Measurements from ENCODE around the gene COL9A3.

Gene COL9A3

GRCh38 chr20:62791301-62792181 lies 25.3 kb upstream of the COL9A3 start:
- Histone ChIP-seq H3K9me3 (ENCODE audit: control insufficient read depth, low read length) (no peaks in the 10 kb centered on the region), H3K36me3 (ENCODE audit: control insufficient read depth, insufficient read depth, low read length) (no peaks in the 10 kb centered on the region), H3K27ac (ENCODE audit: low read depth, low read length, severe bottlenecking) (no peak overlapping the region), H3K4me3 (ENCODE audit: extremely low read depth, insufficient read depth, low read length, poor library complexity, severe bottlenecking) (no peak overlapping the region), H3K4me1 (ENCODE audit: control insufficient read depth, insufficient read depth, low read length, poor library complexity, severe bottlenecking) (peaks cover 17% of the 10 kb centered on the region)
- 27 to 35% methylated on average over 19 to 22 of the region's 23 CpGs for WGBS, 2 experiments (ENCODE audit: insufficient coverage in 2 of 2)

- H3K36me3 ChIP-seq (ENCODE audit: control insufficient read depth, insufficient read depth, low read length), result peaks cover 2% of the 10 kb centered on the region
- H3K4me1 ChIP-seq (ENCODE audit: control insufficient read depth, insufficient read depth, low read length, poor library complexity, severe bottlenecking), result peaks cover 22% of the 10 kb centered on the region
- no peak overlapping the region for H3K4me3 ChIP-seq (ENCODE audit: extremely low read depth, insufficient read depth, low read length, poor library complexity, severe bottlenecking)
- 85 to 89% methylated on average over 8 to 9 of the region's 9 CpGs for WGBS, 2 experiments (ENCODE audit: insufficient coverage in 2 of 2)
- H3K9me3 ChIP-seq (ENCODE audit: control insufficient read depth, low read length), result no peaks in the 10 kb centered on the region
- H3K27ac ChIP-seq (ENCODE audit: low read depth, low read length, severe bottlenecking), result peak overlapping the region; percentile 67
These were observed 24.5 kb upstream of the COL9A3 start for GRCh38 chr20:62792182-62792939.

- H3K27ac ChIP-seq (ENCODE audit: low read depth, low read length, severe bottlenecking), result no peak overlapping the region
- H3K9me3 ChIP-seq (ENCODE audit: control insufficient read depth, low read length), result no peaks in the 10 kb centered on the region
- H3K4me3 ChIP-seq (ENCODE audit: extremely low read depth, insufficient read depth, low read length, poor library complexity, severe bottlenecking), result no peak overlapping the region
- 87 to 90% methylated on average over 19 to 20 of the region's 22 CpGs for WGBS, 2 experiments (ENCODE audit: insufficient coverage in 2 of 2)
- H3K4me1 ChIP-seq (ENCODE audit: control insufficient read depth, insufficient read depth, low read length, poor library complexity, severe bottlenecking), result peaks cover 25% of the 10 kb centered on the region
- H3K36me3 ChIP-seq (ENCODE audit: control insufficient read depth, insufficient read depth, low read length), result peaks cover 10% of the 10 kb centered on the region
These were observed 23.7 kb upstream of the COL9A3 start for GRCh38 chr20:62792940-62793756.

DNA sequence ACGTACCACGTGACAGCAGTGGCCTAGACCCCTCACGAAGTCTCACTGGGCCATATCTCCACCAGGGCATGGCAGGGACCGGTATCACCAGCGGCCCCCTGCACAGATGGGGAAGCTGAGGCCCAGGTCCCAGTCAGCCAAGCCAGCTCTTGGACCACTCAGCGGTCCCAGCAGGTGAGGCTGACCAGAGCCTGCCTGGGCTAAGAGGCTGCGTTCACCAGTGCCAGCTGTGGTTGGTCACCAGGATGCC lies 23.2 kb upstream of the COL9A3 start:
- peaks cover 25% of the 10 kb centered on the region for H3K4me1 ChIP-seq (ENCODE audit: control insufficient read depth, insufficient read depth, low read length, poor library complexity, severe bottlenecking)
- H3K27ac ChIP-seq (ENCODE audit: low read depth, low read length, severe bottlenecking), result no peak overlapping the region
- no peaks in the 10 kb centered on the region for H3K9me3 ChIP-seq (ENCODE audit: control insufficient read depth, low read length)
- no peak overlapping the region for H3K4me3 ChIP-seq (ENCODE audit: extremely low read depth, insufficient read depth, low read length, poor library complexity, severe bottlenecking)
- H3K36me3 ChIP-seq (ENCODE audit: control insufficient read depth, insufficient read depth, low read length), result peaks cover 15% of the 10 kb centered on the region
- 75 to 76% methylated on average over 5 to 7 of the region's 7 CpGs for WGBS, 2 experiments (ENCODE audit: insufficient coverage in 2 of 2)

- peaks cover 25% of the 10 kb centered on the region for H3K4me1 ChIP-seq (ENCODE audit: control insufficient read depth, insufficient read depth, low read length, poor library complexity, severe bottlenecking)
- peaks cover 20% of the 10 kb centered on the region for H3K36me3 ChIP-seq (ENCODE audit: control insufficient read depth, insufficient read depth, low read length)
- WGBS, 2 experiments (ENCODE audit: insufficient coverage in 2 of 2), result 5 to 8% methylated on average over 30 to 47 of the region's 69 CpGs
- peak overlapping the region; percentile 42 for H3K4me3 ChIP-seq (ENCODE audit: extremely low read depth, insufficient read depth, low read length, poor library complexity, severe bottlenecking)
- no peaks in the 10 kb centered on the region for H3K9me3 ChIP-seq (ENCODE audit: control insufficient read depth, low read length)
- H3K27ac ChIP-seq (ENCODE audit: low read depth, low read length, severe bottlenecking), result peak overlapping the region; percentile 53
These were observed 22.7 kb upstream of the COL9A3 start for GRCh38 chr20:62794007-62794724.

GRCh38 chr20:62795023-62795761 lies 21.7 kb upstream of the COL9A3 start:
- Histone ChIP-seq H3K4me1 (ENCODE audit: control insufficient read depth, insufficient read depth, low read length, poor library complexity, severe bottlenecking) (peaks cover 25% of the 10 kb centered on the region), H3K4me3 (ENCODE audit: extremely low read depth, insufficient read depth, low read length, poor library complexity, severe bottlenecking) (peak overlapping the region; percentile 42), H3K36me3 (ENCODE audit: control insufficient read depth, insufficient read depth, low read length) (peaks cover 30% of the 10 kb centered on the region), H3K9me3 (ENCODE audit: control insufficient read depth, low read length) (no peaks in the 10 kb centered on the region), H3K27ac (ENCODE audit: low read depth, low read length, severe bottlenecking) (peak overlapping the region; percentile 53)
- WGBS, 2 experiments (ENCODE audit: insufficient coverage in 2 of 2), result 2% methylated on average over 55 to 67 of the region's 68 CpGs

DNA sequence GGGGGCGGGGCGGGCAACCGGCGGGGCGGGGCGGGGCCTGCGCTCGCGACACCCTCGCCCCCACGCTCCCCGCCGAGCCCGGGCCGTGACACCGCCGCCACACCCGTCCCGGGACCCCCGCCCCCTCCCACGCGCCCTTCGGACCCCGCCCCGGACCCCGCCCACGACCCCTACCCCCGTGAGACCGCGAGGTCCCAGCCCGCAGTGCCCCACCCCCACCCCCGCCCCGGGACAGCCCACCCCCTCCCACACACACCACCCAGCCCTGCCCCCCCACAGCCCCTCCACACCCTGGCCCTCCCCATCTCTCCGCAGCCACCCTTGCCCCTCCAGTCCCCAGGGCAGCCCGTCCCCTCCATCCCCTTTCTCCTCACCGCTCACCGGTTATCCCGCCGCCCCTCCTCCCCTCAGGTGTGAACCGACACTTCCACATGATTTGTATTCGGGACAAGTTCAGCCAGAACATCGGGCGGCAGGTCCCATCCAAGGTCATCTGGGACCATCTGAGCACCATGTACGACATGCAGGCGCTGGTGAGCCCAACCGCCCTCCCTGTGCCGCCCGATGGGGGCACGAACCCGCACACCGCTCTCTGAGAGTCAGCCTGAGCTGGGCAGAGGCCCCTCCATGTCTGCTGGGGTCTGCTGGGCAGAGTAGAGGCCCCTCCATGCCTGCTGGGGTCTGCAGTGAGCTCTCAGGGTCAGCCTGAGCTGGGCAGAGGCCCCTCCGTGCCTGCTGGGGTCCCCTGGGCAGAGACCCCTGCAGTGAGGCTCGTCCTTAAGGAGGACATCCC lies 20.0 kb upstream of the COL9A3 start:
- peaks cover 21% of the 10 kb centered on the region for H3K4me1 ChIP-seq (ENCODE audit: control insufficient read depth, insufficient read depth, low read length, poor library complexity, severe bottlenecking)
- H3K9me3 ChIP-seq (ENCODE audit: control insufficient read depth, low read length), result no peaks in the 10 kb centered on the region
- peak overlapping the region; percentile 42 for H3K4me3 ChIP-seq (ENCODE audit: extremely low read depth, insufficient read depth, low read length, poor library complexity, severe bottlenecking)
- WGBS, 2 experiments (ENCODE audit: insufficient coverage in 2 of 2), result 43 to 55% methylated on average over 18 to 28 of the region's 53 CpGs
- H3K36me3 ChIP-seq (ENCODE audit: control insufficient read depth, insufficient read depth, low read length), result peaks cover 42% of the 10 kb centered on the region
- no peak overlapping the region for H3K27ac ChIP-seq (ENCODE audit: low read depth, low read length, severe bottlenecking)

GRCh38 chr20:62797671-62798532 lies 18.9 kb upstream of the COL9A3 start:
- WGBS, 2 experiments (ENCODE audit: insufficient coverage in 2 of 2), result 92 to 94% methylated on average over 24 to 26 of the region's 26 CpGs
- Histone ChIP-seq H3K36me3 (ENCODE audit: control insufficient read depth, insufficient read depth, low read length) (peaks cover 42% of the 10 kb centered on the region), H3K9me3 (ENCODE audit: control insufficient read depth, low read length) (no peaks in the 10 kb centered on the region), H3K4me1 (ENCODE audit: control insufficient read depth, insufficient read depth, low read length, poor library complexity, severe bottlenecking) (peaks cover 10% of the 10 kb centered on the region), H3K4me3 (ENCODE audit: extremely low read depth, insufficient read depth, low read length, poor library complexity, severe bottlenecking) (no peak overlapping the region), H3K27ac (ENCODE audit: low read depth, low read length, severe bottlenecking) (no peak overlapping the region)

DNA sequence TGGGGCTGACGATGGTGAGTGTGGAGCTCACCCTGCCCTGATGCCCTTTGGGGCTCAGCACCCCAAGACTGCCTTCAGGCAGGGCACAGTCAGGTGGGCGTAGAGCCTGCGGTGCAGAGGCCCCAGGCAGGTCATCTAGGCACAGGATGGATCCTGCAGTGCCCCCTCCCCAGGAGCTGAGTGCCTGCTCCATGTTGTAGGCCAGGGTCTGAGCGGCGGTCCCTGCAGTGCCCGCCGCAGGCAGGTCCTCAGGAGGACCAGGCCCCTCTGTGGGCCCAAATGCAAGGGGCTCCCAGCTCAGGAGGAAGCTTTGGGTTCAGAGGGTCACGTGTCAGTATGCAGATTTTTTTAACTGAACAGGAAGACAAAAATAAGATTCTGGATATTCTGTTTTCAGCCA lies 17.8 kb upstream of the COL9A3 start:
- Histone ChIP-seq H3K4me3 (ENCODE audit: extremely low read depth, insufficient read depth, low read length, poor library complexity, severe bottlenecking) (no peak overlapping the region), H3K4me1 (ENCODE audit: control insufficient read depth, insufficient read depth, low read length, poor library complexity, severe bottlenecking) (peaks cover 7% of the 10 kb centered on the region), H3K36me3 (ENCODE audit: control insufficient read depth, insufficient read depth, low read length) (peaks cover 42% of the 10 kb centered on the region), H3K27ac (ENCODE audit: low read depth, low read length, severe bottlenecking) (no peak overlapping the region), H3K9me3 (ENCODE audit: control insufficient read depth, low read length) (no peaks in the 10 kb centered on the region)
- 98 to 99% methylated on average over 4 to 8 of the region's 8 CpGs for WGBS, 2 experiments (ENCODE audit: insufficient coverage in 2 of 2)
